Measurements from ENCODE around the gene GTF2H4.
"Not testable (repeated sequence)": the region's sequence is repeated elsewhere in the genome, so short reads cannot be mapped to it uniquely, and the experiment has no call there.

The GTF2H4 gene

GRCh38 chr6:30922447-30922852 lies 14.4 kb downstream of the GTF2H4 start:
- Histone ChIP-seq H3K9me3 (no peaks in the 10 kb centered on the region), H3K27me3 (no peaks in the 10 kb centered on the region), H3K4me3 (no peak overlapping the region), H3K27ac (no peak overlapping the region), H3K4me1 (peaks cover 0 to 6% (median 0%) of the 10 kb centered on the region in 4 donors), H3K36me3 (peaks cover 54 to 98% (median 86%) of the 10 kb centered on the region in 3 donors)
- intact Hi-C loops (cut with DNase I; ENCODE audit: low total_unique reads): no loop called here
- DNase-seq: no peak
- TF ChIP-seq CTCF (IDR thresholded peaks at IDR 0.05): no peak

- H3K27me3 ChIP-seq; DNase-seq; H3K4me3 ChIP-seq; intact Hi-C loops (cut with DNase I; ENCODE audit: low total_unique reads); H3K4me1 ChIP-seq; H3K9me3 ChIP-seq; H3K27ac ChIP-seq: not testable (repeated sequence)
- H3K36me3 ChIP-seq: peaks cover 48 to 85% (median 80%) of the 10 kb centered on the region in 3 donors
These were observed 16.1 kb downstream of the GTF2H4 start for GRCh38 chr6:30924040-30924627.

GRCh38 chr6:30926644-30927043 lies 18.6 kb downstream of the GTF2H4 start:
- peaks cover 32 to 60% (median 57%) of the 10 kb centered on the region in 3 donors for H3K36me3 ChIP-seq
- H3K4me3 ChIP-seq: no peak overlapping the region
- intact Hi-C loops (cut with DNase I; ENCODE audit: low total_unique reads): no loop called here
- TF ChIP-seq CTCF (IDR thresholded peaks at IDR 0.05): no peak
- no peak overlapping the region for H3K27ac ChIP-seq
- peaks cover 0 to 9% (median 0%) of the 10 kb centered on the region in 3 donors for H3K9me3 ChIP-seq
- no peak for DNase-seq
- peaks cover 0 to 6% (median 0%) of the 10 kb centered on the region in 4 donors for H3K4me1 ChIP-seq
- no peaks in the 10 kb centered on the region for H3K27me3 ChIP-seq

GRCh38 chr6:30927080-30927479 lies 19.1 kb downstream of the GTF2H4 start:
- H3K27ac ChIP-seq; H3K9me3 ChIP-seq; DNase-seq; H3K27me3 ChIP-seq; H3K4me3 ChIP-seq; H3K4me1 ChIP-seq; intact Hi-C loops (cut with DNase I; ENCODE audit: low total_unique reads): not testable (repeated sequence)
- peaks cover 30 to 55% (median 52%) of the 10 kb centered on the region in 3 donors for H3K36me3 ChIP-seq

- no peak overlapping the region for H3K27ac ChIP-seq
- DNase-seq: no peak
- peaks cover 0 to 6% (median 0%) of the 10 kb centered on the region in 4 donors for H3K4me1 ChIP-seq
- intact Hi-C loops (cut with DNase I; ENCODE audit: low total_unique reads): no loop called here
- peaks cover 0 to 9% (median 0%) of the 10 kb centered on the region in 3 donors for H3K9me3 ChIP-seq
- H3K36me3 ChIP-seq: peaks cover 14 to 39% (median 36%) of the 10 kb centered on the region in 3 donors
- H3K27me3 ChIP-seq: no peaks in the 10 kb centered on the region
- H3K4me3 ChIP-seq: no peak overlapping the region
- TF ChIP-seq CTCF (IDR thresholded peaks at IDR 0.05): no peak
These were observed 20.7 kb downstream of the GTF2H4 start for GRCh38 chr6:30928677-30929076.

- H3K27me3 ChIP-seq: no peaks in the 10 kb centered on the region
- TF ChIP-seq CTCF (IDR thresholded peaks at IDR 0.05): no peak
- no peak overlapping the region for H3K4me3 ChIP-seq
- no peak overlapping the region for H3K27ac ChIP-seq
- peaks cover 7 to 21% (median 20%) of the 10 kb centered on the region in 3 donors for H3K36me3 ChIP-seq
- intact Hi-C loops (cut with DNase I; ENCODE audit: low total_unique reads): no loop called here
- peaks cover 0 to 6% (median 0%) of the 10 kb centered on the region in 4 donors for H3K4me1 ChIP-seq
- peaks cover 0 to 9% (median 0%) of the 10 kb centered on the region in 3 donors for H3K9me3 ChIP-seq
- DNase-seq: no peak
These were observed 22.5 kb downstream of the GTF2H4 start for GRCh38 chr6:30930506-30930905.
